ENCODE data around the gene MYOM1.

The MYOM1 gene

GRCh38 chr18:3256693-3257626 lies 37.2 kb upstream of the MYOM1 start:
- Histone ChIP-seq H2AFZ (ENCODE audit: low read depth, low read length) (no peak overlapping the region), H4K20me1 (ENCODE audit: insufficient read depth, low read length) (peaks cover 23% of the 10 kb centered on the region), H3K79me2 (ENCODE audit: low read length) (peaks cover 22% of the 10 kb centered on the region), H3K4me3 (ENCODE audit: low read length) (no peak overlapping the region), H3K9ac (ENCODE audit: low read length) (no peak overlapping the region), H3K27ac (ENCODE audit: low read length) (peak overlapping the region; percentile 46), H3K36me3 (replicated peaks; ENCODE audit: low read depth, low read length) (peaks cover 61% of the 10 kb centered on the region), H3K4me2 (ENCODE audit: low read length) (peak overlapping the region; percentile 10; the same call in 1 of the 2 replicates), H3K9me3 (ENCODE audit: insufficient read depth, low read length) (no peaks in the 10 kb centered on the region), H3K4me1 (ENCODE audit: low read length) (peaks cover 36% of the 10 kb centered on the region), H3K27me3 (ENCODE audit: low read depth, low read length) (no peaks in the 10 kb centered on the region)
- TF ChIP-seq EZH2phosphoT487 (IDR thresholded peaks at IDR 0.05; ENCODE audit: low read depth) = no peak
- TF ChIP-seq, protein P1, sequence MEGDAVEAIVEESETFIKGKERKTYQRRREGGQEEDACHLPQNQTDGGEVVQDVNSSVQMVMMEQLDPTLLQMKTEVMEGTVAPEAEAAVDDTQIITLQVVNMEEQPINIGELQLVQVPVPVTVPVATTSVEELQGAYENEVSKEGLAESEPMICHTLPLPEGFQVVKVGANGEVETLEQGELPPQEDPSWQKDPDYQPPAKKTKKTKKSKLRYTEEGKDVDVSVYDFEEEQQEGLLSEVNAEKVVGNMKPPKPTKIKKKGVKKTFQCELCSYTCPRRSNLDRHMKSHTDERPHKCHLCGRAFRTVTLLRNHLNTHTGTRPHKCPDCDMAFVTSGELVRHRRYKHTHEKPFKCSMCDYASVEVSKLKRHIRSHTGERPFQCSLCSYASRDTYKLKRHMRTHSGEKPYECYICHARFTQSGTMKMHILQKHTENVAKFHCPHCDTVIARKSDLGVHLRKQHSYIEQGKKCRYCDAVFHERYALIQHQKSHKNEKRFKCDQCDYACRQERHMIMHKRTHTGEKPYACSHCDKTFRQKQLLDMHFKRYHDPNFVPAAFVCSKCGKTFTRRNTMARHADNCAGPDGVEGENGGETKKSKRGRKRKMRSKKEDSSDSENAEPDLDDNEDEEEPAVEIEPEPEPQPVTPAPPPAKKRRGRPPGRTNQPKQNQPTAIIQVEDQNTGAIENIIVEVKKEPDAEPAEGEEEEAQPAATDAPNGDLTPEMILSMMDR (IDR thresholded peaks at IDR 0.05; ENCODE audit: low read depth, low read length) = no peak

GRCh38 chr18:3255611-3256165 lies 35.9 kb upstream of the MYOM1 start:
- peaks cover 29% of the 10 kb centered on the region for H3K79me2 ChIP-seq (ENCODE audit: low read length)
- TF ChIP-seq, protein P1 (IDR thresholded peaks at IDR 0.05; ENCODE audit: low read depth, low read length) = no peak
- no peak for TF ChIP-seq EZH2phosphoT487 (IDR thresholded peaks at IDR 0.05; ENCODE audit: low read depth)
- H3K36me3 ChIP-seq (replicated peaks; ENCODE audit: low read depth, low read length) = peaks cover 63% of the 10 kb centered on the region
- H4K20me1 ChIP-seq (ENCODE audit: insufficient read depth, low read length) = peaks cover 33% of the 10 kb centered on the region
- H3K4me1 ChIP-seq (ENCODE audit: low read length) = peaks cover 40% of the 10 kb centered on the region
- H3K9me3 ChIP-seq (ENCODE audit: insufficient read depth, low read length) = no peaks in the 10 kb centered on the region
- no peak overlapping the region for H3K4me3 ChIP-seq (ENCODE audit: low read length)
- no peak overlapping the region for H3K27ac ChIP-seq (ENCODE audit: low read length)
- H2AFZ ChIP-seq (ENCODE audit: low read depth, low read length) = no peak overlapping the region
- H3K27me3 ChIP-seq (ENCODE audit: low read depth, low read length) = no peaks in the 10 kb centered on the region
- H3K9ac ChIP-seq (ENCODE audit: low read length) = no peak overlapping the region
- no peak overlapping the region for H3K4me2 ChIP-seq (ENCODE audit: low read length)

GRCh38 chr18:3254725-3255124 lies 35.0 kb upstream of the MYOM1 start:
- Histone ChIP-seq H3K9me3 (ENCODE audit: insufficient read depth, low read length) (no peaks in the 10 kb centered on the region), H3K4me2 (ENCODE audit: low read length) (no peak overlapping the region), H3K9ac (ENCODE audit: low read length) (no peak overlapping the region), H3K79me2 (ENCODE audit: low read length) (peaks cover 38% of the 10 kb centered on the region), H3K27me3 (ENCODE audit: low read depth, low read length) (no peaks in the 10 kb centered on the region), H4K20me1 (ENCODE audit: insufficient read depth, low read length) (peaks cover 42% of the 10 kb centered on the region), H3K4me3 (ENCODE audit: low read length) (no peak overlapping the region), H3K27ac (ENCODE audit: low read length) (no peak overlapping the region), H3K4me1 (ENCODE audit: low read length) (peaks cover 45% of the 10 kb centered on the region), H3K36me3 (replicated peaks; ENCODE audit: low read depth, low read length) (peaks cover 65% of the 10 kb centered on the region), H2AFZ (ENCODE audit: low read depth, low read length) (no peak overlapping the region)
- no peak for TF ChIP-seq EZH2phosphoT487 (IDR thresholded peaks at IDR 0.05; ENCODE audit: low read depth)
- TF ChIP-seq, protein P1 (IDR thresholded peaks at IDR 0.05; ENCODE audit: low read depth, low read length) = no peak

DNA sequence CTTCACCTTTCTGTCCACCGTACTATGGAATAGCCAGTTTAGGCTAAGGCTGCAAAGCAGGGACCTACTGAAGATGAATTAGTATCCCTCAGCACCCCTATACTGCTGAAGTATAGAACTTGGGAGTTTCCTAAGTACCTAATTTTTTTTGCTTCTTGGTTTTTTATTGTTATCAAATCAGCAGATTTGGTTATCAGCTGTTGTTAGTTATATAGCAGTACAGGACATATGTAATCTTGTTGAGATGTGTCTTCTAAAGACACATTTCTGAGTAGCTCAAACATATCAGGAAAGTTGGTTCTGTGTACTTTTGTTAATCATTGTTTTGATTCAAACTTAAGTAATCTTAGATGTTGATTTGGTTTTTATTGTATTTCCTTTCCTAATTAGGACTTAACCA lies 33.1 kb upstream of the MYOM1 start:
- H3K4me1 ChIP-seq (ENCODE audit: low read length) = peaks cover 52% of the 10 kb centered on the region

More for the DNA sequence above, 33.1 kb upstream of the MYOM1 start:
- peaks cover 51% of the 10 kb centered on the region for H4K20me1 ChIP-seq (ENCODE audit: insufficient read depth, low read length)
- H3K4me2 ChIP-seq (ENCODE audit: low read length) = no peak overlapping the region
- no peak overlapping the region for H3K9ac ChIP-seq (ENCODE audit: low read length)
- peaks cover 57% of the 10 kb centered on the region for H3K79me2 ChIP-seq (ENCODE audit: low read length)
- H3K9me3 ChIP-seq (ENCODE audit: insufficient read depth, low read length) = no peaks in the 10 kb centered on the region
- no peak overlapping the region for H3K27ac ChIP-seq (ENCODE audit: low read length)
- H3K27me3 ChIP-seq (ENCODE audit: low read depth, low read length) = no peaks in the 10 kb centered on the region
- H3K4me3 ChIP-seq (ENCODE audit: low read length) = no peak overlapping the region
- H2AFZ ChIP-seq (ENCODE audit: low read depth, low read length) = no peak overlapping the region
- peaks cover 56% of the 10 kb centered on the region for H3K36me3 ChIP-seq (replicated peaks; ENCODE audit: low read depth, low read length)
- no peak for TF ChIP-seq EZH2phosphoT487 (IDR thresholded peaks at IDR 0.05; ENCODE audit: low read depth)
- TF ChIP-seq, protein P1 (IDR thresholded peaks at IDR 0.05; ENCODE audit: low read depth, low read length) = no peak

All from OCI-LY3 (cell line).